RWPE1 (cell line): ENCODE results near the gene ING2.

ENCODE experiments used
- CTCF ChIA-PET: fragments of 350-600 bp; sonication (Branson Sonifier 250); formaldehyde crosslinking; extraction: SDS; loops from one replicate; lab custom pipeline; 2021; lab: Yijun Ruan, JAX
- POLR2A ChIA-PET: fragments of 400-600 bp; formaldehyde crosslinking; extraction: SDS; loops from one replicate; lab custom pipeline; 2020; ENCODE audit warnings: antibody characterized with exemption; ENCODE audit not compliant: low non-redundant PET; lab: Yijun Ruan, JAX
- DNase-seq: peaks from one replicate; pipeline ENCODE4 v3.0.0; 2012; ENCODE audit warnings: low spot score
- H3K27ac ChIP-seq: fragments of 450-650 bp; 2 replicates; pipeline ENCODE4 v1.5.1; 2017
- CTCF ChIP-seq: fragments of 450-650 bp; conservative IDR thresholded peaks from 2 replicates; pipeline ENCODE4 v1.5.1; 2017; ENCODE audit warnings: low read depth, mild to moderate bottlenecking

Gene ING2

GRCh38 chr4:183561905-183562304 lies 57.0 kb downstream of the ING2 start:
- POLR2A ChIA-PET: interaction anchor here (0.6 kb wide), 1 partner anchor 115 kb away, joined by 3 read pairs; no protein-coding TSS in a partner anchor
- TF ChIP-seq CTCF: no peak
- no peak for DNase-seq
- no peak overlapping the region for H3K27ac ChIP-seq
- CTCF ChIA-PET: no interaction called here
